Measurements from ENCODE around the gene EFR3B. TPM values are rescaled to one million over a fixed set of nuclear protein-coding genes. Genes with fewer than 3 reads are reported as not detected.

The EFR3B gene
- total and polyA plus RNA-seq, 2 of the 13 experiments (the other 11 are each of a cell fraction or from before 2014, with no cell fraction given), result 0.42 TPM

DNA sequence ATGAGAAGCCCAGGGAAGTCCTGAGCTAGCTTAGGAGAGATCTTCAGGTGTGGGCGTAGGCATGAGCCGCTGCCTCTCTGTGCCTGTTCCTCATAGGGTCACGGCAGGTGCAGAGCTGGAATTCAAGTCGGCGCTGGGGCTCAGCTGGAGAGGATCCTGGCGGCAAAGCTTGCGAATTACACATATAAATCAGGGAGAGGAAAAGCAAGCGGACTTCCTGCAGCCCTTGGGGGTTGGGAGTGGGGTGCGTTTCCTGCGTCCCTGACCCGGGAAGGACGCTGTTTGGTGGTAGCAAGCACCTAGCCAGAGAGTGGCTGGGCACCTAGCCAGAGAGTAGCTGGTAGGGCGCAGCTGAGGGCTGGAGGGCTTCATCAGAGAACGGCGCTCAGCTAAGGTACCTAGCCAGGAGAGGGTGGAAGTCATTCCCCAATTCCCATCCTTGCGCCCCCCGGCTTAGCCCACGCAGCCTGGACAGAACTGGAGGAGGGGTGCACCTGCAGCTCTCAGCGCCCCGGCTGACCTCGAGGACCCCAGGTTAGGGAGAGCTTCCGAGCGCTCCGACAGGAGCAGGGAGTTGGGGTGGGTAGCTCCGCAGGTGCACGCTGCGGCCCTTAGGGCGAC is 459 bp upstream of the EFR3B start (continued):
- TF ChIP-seq, protein P1, sequence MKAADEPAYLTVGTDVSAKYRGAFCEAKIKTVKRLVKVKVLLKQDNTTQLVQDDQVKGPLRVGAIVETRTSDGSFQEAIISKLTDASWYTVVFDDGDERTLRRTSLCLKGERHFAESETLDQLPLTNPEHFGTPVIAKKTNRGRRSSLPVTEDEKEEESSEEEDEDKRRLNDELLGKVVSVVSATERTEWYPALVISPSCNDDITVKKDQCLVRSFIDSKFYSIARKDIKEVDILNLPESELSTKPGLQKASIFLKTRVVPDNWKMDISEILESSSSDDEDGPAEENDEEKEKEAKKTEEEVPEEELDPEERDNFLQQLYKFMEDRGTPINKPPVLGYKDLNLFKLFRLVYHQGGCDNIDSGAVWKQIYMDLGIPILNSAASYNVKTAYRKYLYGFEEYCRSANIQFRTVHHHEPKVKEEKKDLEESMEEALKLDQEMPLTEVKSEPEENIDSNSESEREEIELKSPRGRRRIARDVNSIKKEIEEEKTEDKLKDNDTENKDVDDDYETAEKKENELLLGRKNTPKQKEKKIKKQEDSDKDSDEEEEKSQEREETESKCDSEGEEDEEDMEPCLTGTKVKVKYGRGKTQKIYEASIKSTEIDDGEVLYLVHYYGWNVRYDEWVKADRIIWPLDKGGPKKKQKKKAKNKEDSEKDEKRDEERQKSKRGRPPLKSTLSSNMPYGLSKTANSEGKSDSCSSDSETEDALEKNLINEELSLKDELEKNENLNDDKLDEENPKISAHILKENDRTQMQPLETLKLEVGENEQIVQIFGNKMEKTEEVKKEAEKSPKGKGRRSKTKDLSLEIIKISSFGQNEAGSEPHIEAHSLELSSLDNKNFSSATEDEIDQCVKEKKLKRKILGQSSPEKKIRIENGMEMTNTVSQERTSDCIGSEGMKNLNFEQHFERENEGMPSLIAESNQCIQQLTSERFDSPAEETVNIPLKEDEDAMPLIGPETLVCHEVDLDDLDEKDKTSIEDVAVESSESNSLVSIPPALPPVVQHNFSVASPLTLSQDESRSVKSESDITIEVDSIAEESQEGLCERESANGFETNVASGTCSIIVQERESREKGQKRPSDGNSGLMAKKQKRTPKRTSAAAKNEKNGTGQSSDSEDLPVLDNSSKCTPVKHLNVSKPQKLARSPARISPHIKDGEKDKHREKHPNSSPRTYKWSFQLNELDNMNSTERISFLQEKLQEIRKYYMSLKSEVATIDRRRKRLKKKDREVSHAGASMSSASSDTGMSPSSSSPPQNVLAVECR (CRISPR knock-in tag; IDR thresholded peaks at IDR 0.05; ENCODE audit: borderline replicate concordance), result peak; percentile 29; the same call in 1 of the 2 replicates
- TF ChIP-seq, protein P2, sequence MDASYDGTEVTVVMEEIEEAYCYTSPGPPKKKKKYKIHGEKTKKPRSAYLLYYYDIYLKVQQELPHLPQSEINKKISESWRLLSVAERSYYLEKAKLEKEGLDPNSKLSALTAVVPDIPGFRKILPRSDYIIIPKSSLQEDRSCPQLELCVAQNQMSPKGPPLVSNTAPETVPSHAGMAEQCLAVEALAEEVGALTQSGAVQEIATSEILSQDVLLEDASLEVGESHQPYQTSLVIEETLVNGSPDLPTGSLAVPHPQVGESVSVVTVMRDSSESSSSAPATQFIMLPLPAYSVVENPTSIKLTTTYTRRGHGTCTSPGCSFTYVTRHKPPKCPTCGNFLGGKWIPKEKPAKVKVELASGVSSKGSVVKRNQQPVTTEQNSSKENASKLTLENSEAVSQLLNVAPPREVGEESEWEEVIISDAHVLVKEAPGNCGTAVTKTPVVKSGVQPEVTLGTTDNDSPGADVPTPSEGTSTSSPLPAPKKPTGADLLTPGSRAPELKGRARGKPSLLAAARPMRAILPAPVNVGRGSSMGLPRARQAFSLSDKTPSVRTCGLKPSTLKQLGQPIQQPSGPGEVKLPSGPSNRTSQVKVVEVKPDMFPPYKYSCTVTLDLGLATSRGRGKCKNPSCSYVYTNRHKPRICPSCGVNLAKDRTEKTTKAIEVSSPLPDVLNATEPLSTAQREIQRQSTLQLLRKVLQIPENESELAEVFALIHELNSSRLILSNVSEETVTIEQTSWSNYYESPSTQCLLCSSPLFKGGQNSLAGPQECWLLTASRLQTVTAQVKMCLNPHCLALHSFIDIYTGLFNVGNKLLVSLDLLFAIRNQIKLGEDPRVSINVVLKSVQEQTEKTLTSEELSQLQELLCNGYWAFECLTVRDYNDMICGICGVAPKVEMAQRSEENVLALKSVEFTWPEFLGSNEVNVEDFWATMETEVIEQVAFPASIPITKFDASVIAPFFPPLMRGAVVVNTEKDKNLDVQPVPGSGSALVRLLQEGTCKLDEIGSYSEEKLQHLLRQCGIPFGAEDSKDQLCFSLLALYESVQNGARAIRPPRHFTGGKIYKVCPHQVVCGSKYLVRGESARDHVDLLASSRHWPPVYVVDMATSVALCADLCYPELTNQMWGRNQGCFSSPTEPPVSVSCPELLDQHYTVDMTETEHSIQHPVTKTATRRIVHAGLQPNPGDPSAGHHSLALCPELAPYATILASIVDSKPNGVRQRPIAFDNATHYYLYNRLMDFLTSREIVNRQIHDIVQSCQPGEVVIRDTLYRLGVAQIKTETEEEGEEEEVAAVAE (CRISPR knock-in tag; IDR thresholded peaks at IDR 0.05; ENCODE audit: borderline replicate concordance), result 0 out of 2 replicates have a peak, but pooled peaks have one; percentile 48
- TF ChIP-seq AHR (CRISPR knock-in tag; IDR thresholded peaks at IDR 0.05), result no peak
- peak; percentile 54 for TF ChIP-seq HOXA3 (CRISPR knock-in tag; IDR thresholded peaks at IDR 0.05)
- TF ChIP-seq, protein P3, sequence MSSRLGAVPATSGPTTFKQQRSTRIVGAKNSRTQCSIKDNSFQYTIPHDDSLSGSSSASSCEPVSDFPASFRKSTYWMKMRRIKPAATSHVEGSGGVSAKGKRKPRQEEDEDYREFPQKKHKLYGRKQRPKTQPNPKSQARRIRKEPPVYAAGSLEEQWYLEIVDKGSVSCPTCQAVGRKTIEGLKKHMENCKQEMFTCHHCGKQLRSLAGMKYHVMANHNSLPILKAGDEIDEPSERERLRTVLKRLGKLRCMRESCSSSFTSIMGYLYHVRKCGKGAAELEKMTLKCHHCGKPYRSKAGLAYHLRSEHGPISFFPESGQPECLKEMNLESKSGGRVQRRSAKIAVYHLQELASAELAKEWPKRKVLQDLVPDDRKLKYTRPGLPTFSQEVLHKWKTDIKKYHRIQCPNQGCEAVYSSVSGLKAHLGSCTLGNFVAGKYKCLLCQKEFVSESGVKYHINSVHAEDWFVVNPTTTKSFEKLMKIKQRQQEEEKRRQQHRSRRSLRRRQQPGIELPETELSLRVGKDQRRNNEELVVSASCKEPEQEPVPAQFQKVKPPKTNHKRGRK (CRISPR knock-in tag; IDR thresholded peaks at IDR 0.05), result no peak
- TF ChIP-seq, protein P4, sequence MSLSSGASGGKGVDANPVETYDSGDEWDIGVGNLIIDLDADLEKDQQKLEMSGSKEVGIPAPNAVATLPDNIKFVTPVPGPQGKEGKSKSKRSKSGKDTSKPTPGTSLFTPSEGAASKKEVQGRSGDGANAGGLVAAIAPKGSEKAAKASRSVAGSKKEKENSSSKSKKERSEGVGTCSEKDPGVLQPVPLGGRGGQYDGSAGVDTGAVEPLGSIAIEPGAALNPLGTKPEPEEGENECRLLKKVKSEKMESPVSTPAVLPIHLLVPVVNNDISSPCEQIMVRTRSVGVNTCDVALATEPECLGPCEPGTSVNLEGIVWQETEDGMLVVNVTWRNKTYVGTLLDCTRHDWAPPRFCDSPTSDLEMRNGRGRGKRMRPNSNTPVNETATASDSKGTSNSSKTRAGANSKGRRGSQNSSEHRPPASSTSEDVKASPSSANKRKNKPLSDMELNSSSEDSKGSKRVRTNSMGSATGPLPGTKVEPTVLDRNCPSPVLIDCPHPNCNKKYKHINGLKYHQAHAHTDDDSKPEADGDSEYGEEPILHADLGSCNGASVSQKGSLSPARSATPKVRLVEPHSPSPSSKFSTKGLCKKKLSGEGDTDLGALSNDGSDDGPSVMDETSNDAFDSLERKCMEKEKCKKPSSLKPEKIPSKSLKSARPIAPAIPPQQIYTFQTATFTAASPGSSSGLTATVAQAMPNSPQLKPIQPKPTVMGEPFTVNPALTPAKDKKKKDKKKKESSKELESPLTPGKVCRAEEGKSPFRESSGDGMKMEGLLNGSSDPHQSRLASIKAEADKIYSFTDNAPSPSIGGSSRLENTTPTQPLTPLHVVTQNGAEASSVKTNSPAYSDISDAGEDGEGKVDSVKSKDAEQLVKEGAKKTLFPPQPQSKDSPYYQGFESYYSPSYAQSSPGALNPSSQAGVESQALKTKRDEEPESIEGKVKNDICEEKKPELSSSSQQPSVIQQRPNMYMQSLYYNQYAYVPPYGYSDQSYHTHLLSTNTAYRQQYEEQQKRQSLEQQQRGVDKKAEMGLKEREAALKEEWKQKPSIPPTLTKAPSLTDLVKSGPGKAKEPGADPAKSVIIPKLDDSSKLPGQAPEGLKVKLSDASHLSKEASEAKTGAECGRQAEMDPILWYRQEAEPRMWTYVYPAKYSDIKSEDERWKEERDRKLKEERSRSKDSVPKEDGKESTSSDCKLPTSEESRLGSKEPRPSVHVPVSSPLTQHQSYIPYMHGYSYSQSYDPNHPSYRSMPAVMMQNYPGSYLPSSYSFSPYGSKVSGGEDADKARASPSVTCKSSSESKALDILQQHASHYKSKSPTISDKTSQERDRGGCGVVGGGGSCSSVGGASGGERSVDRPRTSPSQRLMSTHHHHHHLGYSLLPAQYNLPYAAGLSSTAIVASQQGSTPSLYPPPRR (CRISPR knock-in tag; IDR thresholded peaks at IDR 0.05; ENCODE audit: borderline replicate concordance), result no peak
- TF ChIP-seq ZNF780A (CRISPR knock-in tag; IDR thresholded peaks at IDR 0.05), result no peak
- no peak for TF ChIP-seq ZC3H13 (CRISPR knock-in tag; IDR thresholded peaks at IDR 0.05)
- TF ChIP-seq ZNF652 (CRISPR knock-in tag; IDR thresholded peaks at IDR 0.05; ENCODE audit: borderline replicate concordance, low read depth), result no peak
- TF ChIP-seq SP2 (CRISPR knock-in tag; IDR thresholded peaks at IDR 0.05), result peak; percentile 32
- no peak for TF ChIP-seq ZSCAN20 (CRISPR knock-in tag; IDR thresholded peaks at IDR 0.05; ENCODE audit: borderline replicate concordance)
- TF ChIP-seq BCL6 (CRISPR knock-in tag; IDR thresholded peaks at IDR 0.05), result no peak
- no peak for TF ChIP-seq ZNF567 (CRISPR knock-in tag; IDR thresholded peaks at IDR 0.05; ENCODE audit: borderline replicate concordance)
- no peak for TF ChIP-seq ZNF614 (CRISPR knock-in tag; IDR thresholded peaks at IDR 0.05; ENCODE audit: borderline replicate concordance)
